GM10248 (cell line): ENCODE results near the gene QKI.

ENCODE experiments used
- CTCF ChIA-PET: fragments of 300-600 bp; sonication (Branson Sonifier 250); formaldehyde crosslinking; extraction: SDS; loops from one replicate; lab custom pipeline; 2021; ENCODE audit warnings: antibody characterized with exemption; lab: Yijun Ruan, JAX
- POLR2A ChIA-PET: fragments of 350-650 bp; sonication (Branson Sonifier 250); formaldehyde crosslinking; extraction: SDS; loops from one replicate; lab custom pipeline; 2020; ENCODE audit warnings: antibody characterized with exemption; lab: Yijun Ruan, JAX
- DNase-seq: peaks from one replicate; pipeline ENCODE4 v3.0.0; 2012; ENCODE audit errors: extremely low spot score
- TF ChIP-seq, protein P1 (sequence below): IDR thresholded peaks from 2 replicates; pipeline ENCODE4 v1.5.1; 2012; ENCODE audit warnings: mild to moderate bottlenecking, low read depth; ENCODE audit errors: extremely low read depth, missing control alignments, control extremely low read depth

QKI gene

DNA sequence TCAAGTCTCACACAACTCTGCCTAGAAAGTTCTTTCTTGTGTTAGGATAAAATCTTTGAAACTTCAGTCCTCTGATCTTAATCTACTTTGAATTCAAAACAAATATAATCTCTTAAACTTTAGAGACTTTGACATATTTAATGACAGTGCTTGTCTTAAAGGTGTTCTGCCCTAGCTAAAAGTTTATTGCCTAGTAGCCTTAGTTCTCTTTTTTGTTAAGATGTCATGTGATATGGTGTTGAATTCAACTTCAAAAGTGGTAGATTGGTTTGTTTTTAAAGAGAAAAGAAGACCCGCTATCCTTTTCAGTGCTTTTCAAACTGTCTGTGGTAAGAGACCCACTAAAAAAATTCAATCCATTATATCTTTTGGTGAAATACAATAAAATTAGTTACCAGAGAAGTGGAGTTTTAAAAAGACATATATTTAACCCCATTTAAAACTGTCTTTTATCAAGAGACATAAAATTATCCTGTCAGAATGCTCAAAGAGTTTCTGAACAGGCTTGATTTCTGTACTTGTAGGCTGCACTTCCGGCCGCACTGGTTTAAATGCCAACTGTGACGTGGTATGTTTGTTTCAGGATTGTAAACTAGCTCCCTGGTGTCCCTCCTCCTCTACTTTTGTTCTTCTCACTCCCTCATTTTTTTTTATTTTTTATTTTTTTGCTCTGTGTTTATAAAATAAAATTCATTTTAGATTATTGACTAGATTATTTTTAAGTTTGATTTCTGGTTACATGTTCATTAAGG, 76.5 kb downstream of the QKI start:
- TF ChIP-seq, protein P1, sequence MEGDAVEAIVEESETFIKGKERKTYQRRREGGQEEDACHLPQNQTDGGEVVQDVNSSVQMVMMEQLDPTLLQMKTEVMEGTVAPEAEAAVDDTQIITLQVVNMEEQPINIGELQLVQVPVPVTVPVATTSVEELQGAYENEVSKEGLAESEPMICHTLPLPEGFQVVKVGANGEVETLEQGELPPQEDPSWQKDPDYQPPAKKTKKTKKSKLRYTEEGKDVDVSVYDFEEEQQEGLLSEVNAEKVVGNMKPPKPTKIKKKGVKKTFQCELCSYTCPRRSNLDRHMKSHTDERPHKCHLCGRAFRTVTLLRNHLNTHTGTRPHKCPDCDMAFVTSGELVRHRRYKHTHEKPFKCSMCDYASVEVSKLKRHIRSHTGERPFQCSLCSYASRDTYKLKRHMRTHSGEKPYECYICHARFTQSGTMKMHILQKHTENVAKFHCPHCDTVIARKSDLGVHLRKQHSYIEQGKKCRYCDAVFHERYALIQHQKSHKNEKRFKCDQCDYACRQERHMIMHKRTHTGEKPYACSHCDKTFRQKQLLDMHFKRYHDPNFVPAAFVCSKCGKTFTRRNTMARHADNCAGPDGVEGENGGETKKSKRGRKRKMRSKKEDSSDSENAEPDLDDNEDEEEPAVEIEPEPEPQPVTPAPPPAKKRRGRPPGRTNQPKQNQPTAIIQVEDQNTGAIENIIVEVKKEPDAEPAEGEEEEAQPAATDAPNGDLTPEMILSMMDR, result no peak
- ChIA-PET CTCF (interaction anchor here (0.7 to 1.4 kb wide), 2 partner anchors 10 to 12 kb away, joined by 3 to 5 read pairs; no protein-coding TSS in a partner anchor), POLR2A (no interaction called here)
- DNase-seq, result no peak

DNA sequence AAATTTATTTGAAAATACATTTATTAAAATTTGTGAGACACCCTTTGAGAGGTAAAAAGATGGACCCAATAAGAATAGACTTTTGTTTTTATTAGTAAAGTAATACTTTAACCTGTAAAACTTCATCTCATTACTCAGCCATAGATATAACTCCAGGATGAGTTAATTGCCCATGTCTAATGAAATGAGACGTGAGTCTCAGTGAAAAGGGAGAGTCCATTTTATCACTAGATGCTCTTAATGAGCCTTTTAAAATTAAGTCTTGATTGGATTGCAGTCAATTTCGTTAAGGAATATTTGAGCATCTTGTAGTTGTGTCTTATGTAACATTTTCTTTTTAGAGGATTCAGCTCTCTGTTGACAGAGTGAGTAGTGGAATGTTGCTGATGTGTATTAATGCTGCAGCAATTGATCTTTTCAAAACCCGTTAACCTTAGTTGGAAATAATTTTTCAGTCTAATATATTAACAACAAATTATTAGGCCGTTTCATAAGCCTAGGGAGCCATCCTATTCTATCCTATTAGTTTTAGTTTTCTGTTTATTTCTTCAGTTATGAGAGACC, 77.3 kb downstream of the QKI start:
- TF ChIP-seq, protein P1, result no peak
- ChIA-PET CTCF (interaction anchor here (1.4 kb wide), 1 partner anchor 10 kb away, joined by 5 read pairs; no protein-coding TSS in a partner anchor), POLR2A (no interaction called here)
- DNase-seq, result no peak

DNA sequence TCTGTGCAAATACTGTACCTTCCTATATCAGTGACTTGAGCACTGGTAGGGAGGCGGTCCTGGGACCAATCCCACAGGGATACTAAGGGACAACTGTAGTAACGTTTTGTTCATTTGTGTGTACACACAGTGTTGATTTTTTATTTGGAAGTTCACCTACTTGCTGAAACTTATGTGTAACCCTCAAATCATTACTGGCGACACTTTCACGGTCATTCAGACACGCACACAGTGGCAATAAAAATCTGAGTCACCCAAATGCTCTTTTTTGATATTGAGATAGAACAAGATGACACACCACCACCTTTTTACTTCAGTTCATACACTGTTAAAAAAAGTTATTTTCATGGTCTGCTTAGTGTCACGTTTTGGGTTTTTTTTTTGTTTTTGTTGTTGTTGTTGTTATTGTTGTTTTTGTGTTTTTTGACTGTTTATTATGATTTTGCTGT, 79.8 kb downstream of the QKI start:
- CTCF ChIA-PET, result interaction anchor here (0.9 kb wide), 1 partner anchor 8 kb away, joined by 3 read pairs; no protein-coding TSS in a partner anchor
- POLR2A ChIA-PET, result no interaction called here
- DNase-seq, result no peak
- TF ChIP-seq, protein P1, result no peak

DNA sequence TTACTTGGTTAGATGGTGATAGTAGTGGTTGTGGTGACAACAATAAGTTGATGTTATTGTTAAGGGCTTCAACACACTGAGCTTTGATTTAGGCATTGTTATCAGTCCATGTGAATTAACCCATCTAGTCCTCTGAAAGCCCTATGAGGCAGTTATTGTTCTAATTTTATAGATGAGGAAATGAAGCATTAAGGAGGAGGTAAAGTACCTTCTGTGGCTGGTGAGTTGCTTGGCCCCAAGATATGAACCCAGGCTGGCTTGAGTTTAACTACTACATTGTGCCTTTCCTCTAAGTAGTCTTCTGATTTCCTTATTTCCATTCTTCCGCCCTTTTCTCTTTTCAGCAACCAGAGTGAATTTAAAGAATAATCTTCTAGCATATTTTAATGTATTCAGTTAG, 81.7 kb downstream of the QKI start:
- no peak for DNase-seq
- TF ChIP-seq, protein P1, result no peak
- ChIA-PET POLR2A (no interaction called here), CTCF (no interaction called here)

DNA sequence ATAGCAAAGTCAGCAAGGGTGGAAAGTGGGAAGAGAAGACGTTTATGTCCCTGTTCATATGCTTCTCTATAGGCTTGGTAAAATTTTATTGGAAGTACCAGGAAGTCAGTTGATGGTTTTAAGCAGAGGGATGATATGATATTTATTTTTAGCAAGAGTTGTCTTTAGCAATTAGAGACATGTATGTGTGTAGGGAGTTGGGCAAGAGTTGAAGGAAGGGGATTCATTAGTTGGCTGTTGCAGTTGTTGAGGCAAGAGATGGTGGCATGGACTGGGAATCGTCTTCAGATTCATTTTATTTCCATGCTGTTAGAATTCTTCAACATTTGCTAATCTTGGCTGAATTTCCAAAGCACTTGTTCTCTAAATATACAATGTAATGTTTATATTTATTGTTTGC, 85.6 kb downstream of the QKI start:
- POLR2A ChIA-PET, result no interaction called here
- DNase-seq, result no peak

DNA sequence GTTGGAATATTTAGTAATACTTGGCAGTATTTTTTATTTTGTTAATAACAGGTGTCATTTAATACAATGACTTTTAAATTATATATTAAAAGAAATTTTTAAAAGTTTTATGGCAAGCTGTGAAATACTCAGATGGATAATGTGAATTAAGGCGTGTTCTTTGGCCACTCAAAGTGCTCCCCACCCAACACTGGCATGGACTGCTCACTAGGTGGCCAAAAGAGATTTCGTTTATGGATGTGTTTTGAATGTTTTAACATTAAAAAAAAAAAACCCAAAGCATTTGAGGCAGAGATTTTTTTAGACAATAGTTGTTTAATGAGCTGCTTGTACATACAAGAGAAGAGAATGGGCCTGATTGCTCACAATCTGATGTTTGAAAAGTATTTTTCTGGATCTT, 86.5 kb downstream of the QKI start:
- POLR2A ChIA-PET, result no interaction called here
- TF ChIP-seq, protein P1, result no peak
- CTCF ChIA-PET, result interaction anchor here (0.8 to 2.0 kb wide), 9 partner anchors 10 to 454 kb away, joined by 3 to 6 read pairs (median 3); no protein-coding TSS in a partner anchor

More for the DNA sequence above, 85.6 kb downstream of the QKI start:
- TF ChIP-seq, protein P1, result no peak
- CTCF ChIA-PET, result interaction anchor here (1.1 to 1.5 kb wide), 2 partner anchors 17 to 95 kb away, joined by 3 read pairs; no protein-coding TSS in a partner anchor

More for the DNA sequence above, 86.5 kb downstream of the QKI start:
- no peak for DNase-seq
